Measurements from ENCODE around the gene AP1G2. TPM values are rescaled to one million over a fixed set of nuclear protein-coding genes. Genes with fewer than 3 reads are reported as not detected.

The AP1G2 gene
- total and polyA plus RNA-seq, 2 donors (not counting 1 experiment from before 2014, with no cell fraction given) = 648 to 1,185 TPM

- no peaks in the 10 kb centered on the region for H3K9me3 ChIP-seq (ENCODE audit: control extremely low read depth in 1 of 3, control insufficient read depth in 2 of 3, insufficient read depth in 1 of 3, low read length in 2 of 3)
- no peaks in the 10 kb centered on the region for H3K4me1 ChIP-seq (ENCODE audit: control insufficient read depth in 2 of 2, insufficient read depth in 2 of 2, low read length in 2 of 2)
- no peak overlapping the region for H3K4me3 ChIP-seq (ENCODE audit: control extremely low read depth in 1 of 5, extremely low read depth in 1 of 5, insufficient read depth in 1 of 5, low read depth in 2 of 5, low read length in 4 of 5)
- no peaks in the 10 kb centered on the region for H3K27me3 ChIP-seq (replicated peaks in 1 of 4; ENCODE audit: control extremely low read depth in 1 of 4, control insufficient read depth in 3 of 4, insufficient read depth in 4 of 4, low read length in 3 of 4)
- no peak overlapping the region for H2AFZ ChIP-seq (ENCODE audit: insufficient read depth, low read depth, low read length, poor library complexity, severe bottlenecking)
- no peak overlapping the region for H3K27ac ChIP-seq (ENCODE audit: low read length in 2 of 2)
- DNase-seq = no peak
- Mint-ChIP-seq H3K4me3 (no peak overlapping the region), H3K27ac (no peak overlapping the region), H3K27me3 (no peaks in the 10 kb centered on the region), H3K9me3 (ENCODE audit: insufficient read depth) (no peaks in the 10 kb centered on the region), H3K4me1 (no peaks in the 10 kb centered on the region)
- no peak for ATAC-seq (ENCODE audit: low read depth)
- TF ChIP-seq CTCF (IDR thresholded peaks at IDR 0.05) = no peak
- no peak for TF ChIP-seq EZH2 (IDR thresholded peaks at IDR 0.05; ENCODE audit: borderline replicate concordance, insufficient read depth, low read depth, low read length, poor library complexity, severe bottlenecking)
- POLR2A ChIA-PET = no interaction called here
- 95% methylated on average over 4 of the region's 4 CpGs for WGBS (ENCODE audit: insufficient coverage)
- no peaks in the 10 kb centered on the region for H3K79me2 ChIP-seq (ENCODE audit: control insufficient read depth, insufficient read depth, low read length)
- H4K20me1 ChIP-seq (ENCODE audit: control insufficient read depth, insufficient read depth, low read length, poor library complexity, severe bottlenecking) = no peaks in the 10 kb centered on the region
- CTCF ChIA-PET = no interaction called here
- intact Hi-C loops (cut with micrococcal nuclease) = no loop called here
- H3K4me2 ChIP-seq (replicated peaks; ENCODE audit: low read depth, low read length, poor library complexity, severe bottlenecking) = no peak overlapping the region
- no peak overlapping the region for H3K9ac ChIP-seq (ENCODE audit: low read length)
- H3K36me3 ChIP-seq (replicated peaks in 1 of 2; ENCODE audit: control extremely low read depth in 1 of 2, control insufficient read depth in 1 of 2, extremely low read depth in 1 of 2, insufficient read depth in 2 of 2, low read length in 1 of 2) = no peaks in the 10 kb centered on the region
Measured at GRCh38 chr14:23518709-23519108, 48.9 kb downstream of the AP1G2 start.

GRCh38 chr14:23517650-23518326, 49.8 kb downstream of the AP1G2 start:
- H3K4me1 Mint-ChIP-seq = no peaks in the 10 kb centered on the region
- Histone ChIP-seq H2AFZ (ENCODE audit: insufficient read depth, low read depth, low read length, poor library complexity, severe bottlenecking) (no peak overlapping the region), H4K20me1 (ENCODE audit: control insufficient read depth, insufficient read depth, low read length, poor library complexity, severe bottlenecking) (no peaks in the 10 kb centered on the region), H3K27me3 (replicated peaks in 1 of 4; ENCODE audit: control extremely low read depth in 1 of 4, control insufficient read depth in 3 of 4, insufficient read depth in 4 of 4, low read length in 3 of 4) (no peaks in the 10 kb centered on the region), H3K4me1 (ENCODE audit: control insufficient read depth in 2 of 2, insufficient read depth in 2 of 2, low read length in 2 of 2) (no peaks in the 10 kb centered on the region), H3K4me3 (ENCODE audit: control extremely low read depth in 1 of 5, extremely low read depth in 1 of 5, insufficient read depth in 1 of 5, low read depth in 2 of 5, low read length in 4 of 5) (no peak overlapping the region), H3K36me3 (replicated peaks in 1 of 2; ENCODE audit: control extremely low read depth in 1 of 2, control insufficient read depth in 1 of 2, extremely low read depth in 1 of 2, insufficient read depth in 2 of 2, low read length in 1 of 2) (no peaks in the 10 kb centered on the region), H3K27ac (ENCODE audit: low read length in 2 of 2) (no peak overlapping the region), H3K4me2 (replicated peaks; ENCODE audit: low read depth, low read length, poor library complexity, severe bottlenecking) (no peak overlapping the region), H3K79me2 (ENCODE audit: control insufficient read depth, insufficient read depth, low read length) (no peaks in the 10 kb centered on the region), H3K9me3 (ENCODE audit: control extremely low read depth in 1 of 3, control insufficient read depth in 2 of 3, insufficient read depth in 1 of 3, low read length in 2 of 3) (no peaks in the 10 kb centered on the region), H3K9ac (ENCODE audit: low read length) (no peak overlapping the region)
- intact Hi-C loops (cut with micrococcal nuclease) = no loop called here
- ATAC-seq (ENCODE audit: low read depth) (no peak), DNase-seq (no peak)
- H3K4me3 Mint-ChIP-seq = no peak overlapping the region
- CTCF ChIA-PET = interaction anchor here (1.2 kb wide), 1 partner anchor 40 kb away, joined by 6 read pairs; no protein-coding TSS in a partner anchor
- H3K27ac Mint-ChIP-seq = no peak overlapping the region
- WGBS (ENCODE audit: insufficient coverage) = 100% methylated on average over 1 of the region's 6 CpGs
- TF ChIP-seq EZH2 (IDR thresholded peaks at IDR 0.05; ENCODE audit: borderline replicate concordance, insufficient read depth, low read depth, low read length, poor library complexity, severe bottlenecking) (no peak), CTCF (IDR thresholded peaks at IDR 0.05) (no peak)
- H3K9me3 Mint-ChIP-seq (ENCODE audit: insufficient read depth) = no peaks in the 10 kb centered on the region
- no peaks in the 10 kb centered on the region for H3K27me3 Mint-ChIP-seq
- POLR2A ChIA-PET = no interaction called here
